ENCODE measurements around the gene RTP4. TPM values are rescaled to one million over a fixed set of nuclear protein-coding genes. Genes with fewer than 3 reads are reported as not detected.
"Not testable (repeated sequence)": the region's sequence is repeated elsewhere in the genome, so short reads cannot be mapped to it uniquely, and the experiment has no call there.

Gene RTP4
- total and polyA plus RNA-seq, 5 donors from 2014 or later, result 4.6 to 27.7 (median 17.8) TPM

DNA sequence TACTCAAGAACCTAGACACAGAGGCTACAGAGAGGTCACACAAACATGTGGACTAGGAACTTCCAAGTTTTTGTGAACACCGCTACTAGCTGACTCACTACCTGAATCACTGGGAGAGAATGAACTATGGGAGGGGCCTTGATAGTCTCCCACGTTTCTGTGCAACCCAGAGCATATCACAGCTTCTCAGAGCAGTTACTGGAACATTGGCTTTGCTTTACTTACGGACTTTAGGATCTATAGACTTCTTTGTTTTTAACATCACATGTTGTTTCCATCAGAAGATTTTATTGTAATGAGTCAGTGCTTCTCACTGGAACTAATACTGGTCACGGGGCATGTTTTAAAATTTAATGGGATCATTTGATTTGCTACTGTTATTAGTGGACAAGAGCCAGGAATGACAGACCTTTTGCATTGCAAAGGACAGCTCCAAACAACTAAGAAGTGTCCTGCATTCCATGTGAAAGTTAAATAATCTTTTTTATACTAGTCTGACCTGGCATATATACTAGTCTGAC, 35.6 kb downstream of the RTP4 start:
- H3K36me3 ChIP-seq (ENCODE audit: control insufficient read depth, insufficient read depth, low read length), result no peaks in the 10 kb centered on the region
- no peak overlapping the region for H3K4me3 ChIP-seq (ENCODE audit: low read depth, low read length)
- H3K9me3 Mint-ChIP-seq, result peaks cover 0 to 5% (median 0%) of the 10 kb centered on the region in 7 donors
- H3K4me3 Mint-ChIP-seq, result no peak overlapping the region
- H3K27ac ChIP-seq (ENCODE audit: insufficient read depth, low read length, poor library complexity, severe bottlenecking), result no peak overlapping the region
- no peaks in the 10 kb centered on the region for H3K4me1 Mint-ChIP-seq
- H3K27ac Mint-ChIP-seq, result no peak overlapping the region
- no peak for ATAC-seq (ENCODE audit: low read depth in 2 of 2)
- no peaks in the 10 kb centered on the region for H3K4me1 ChIP-seq (ENCODE audit: control insufficient read depth, insufficient read depth, low read length, poor library complexity, severe bottlenecking)
- peaks cover 25% of the 10 kb centered on the region for H3K27me3 Mint-ChIP-seq
- H3K36me3 Mint-ChIP-seq, result no peaks in the 10 kb centered on the region
- H3K9me3 ChIP-seq (ENCODE audit: control insufficient read depth in 2 of 2, low read length in 2 of 2), result no peaks in the 10 kb centered on the region
- H3K27me3 ChIP-seq (ENCODE audit: control insufficient read depth, insufficient read depth, low read length), result peaks cover 19% of the 10 kb centered on the region
- no peak for DNase-seq

GRCh38 chr3:187406927-187407326, 38.7 kb downstream of the RTP4 start:
- H3K36me3 Mint-ChIP-seq, result no peaks in the 10 kb centered on the region
- DNase-seq (no peak), ATAC-seq (ENCODE audit: low read depth in 2 of 2) (no peak)
- Histone ChIP-seq H3K4me1 (ENCODE audit: control insufficient read depth, insufficient read depth, low read length, poor library complexity, severe bottlenecking) (no peaks in the 10 kb centered on the region), H3K27ac (ENCODE audit: insufficient read depth, low read length, poor library complexity, severe bottlenecking) (no peak overlapping the region), H3K4me3 (ENCODE audit: low read depth, low read length) (no peak overlapping the region), H3K27me3 (ENCODE audit: control insufficient read depth, insufficient read depth, low read length) (peaks cover 15% of the 10 kb centered on the region), H3K9me3 (ENCODE audit: control insufficient read depth in 2 of 2, low read length in 2 of 2) (no peaks in the 10 kb centered on the region), H3K36me3 (ENCODE audit: control insufficient read depth, insufficient read depth, low read length) (no peaks in the 10 kb centered on the region)
- H3K27me3 Mint-ChIP-seq, result peaks cover 18% of the 10 kb centered on the region
- H3K4me3 Mint-ChIP-seq, result no peak overlapping the region
- H3K4me1 Mint-ChIP-seq, result no peaks in the 10 kb centered on the region
- H3K9me3 Mint-ChIP-seq, result peaks cover 0 to 5% (median 0%) of the 10 kb centered on the region in 7 donors
- no peak overlapping the region for H3K27ac Mint-ChIP-seq

DNA sequence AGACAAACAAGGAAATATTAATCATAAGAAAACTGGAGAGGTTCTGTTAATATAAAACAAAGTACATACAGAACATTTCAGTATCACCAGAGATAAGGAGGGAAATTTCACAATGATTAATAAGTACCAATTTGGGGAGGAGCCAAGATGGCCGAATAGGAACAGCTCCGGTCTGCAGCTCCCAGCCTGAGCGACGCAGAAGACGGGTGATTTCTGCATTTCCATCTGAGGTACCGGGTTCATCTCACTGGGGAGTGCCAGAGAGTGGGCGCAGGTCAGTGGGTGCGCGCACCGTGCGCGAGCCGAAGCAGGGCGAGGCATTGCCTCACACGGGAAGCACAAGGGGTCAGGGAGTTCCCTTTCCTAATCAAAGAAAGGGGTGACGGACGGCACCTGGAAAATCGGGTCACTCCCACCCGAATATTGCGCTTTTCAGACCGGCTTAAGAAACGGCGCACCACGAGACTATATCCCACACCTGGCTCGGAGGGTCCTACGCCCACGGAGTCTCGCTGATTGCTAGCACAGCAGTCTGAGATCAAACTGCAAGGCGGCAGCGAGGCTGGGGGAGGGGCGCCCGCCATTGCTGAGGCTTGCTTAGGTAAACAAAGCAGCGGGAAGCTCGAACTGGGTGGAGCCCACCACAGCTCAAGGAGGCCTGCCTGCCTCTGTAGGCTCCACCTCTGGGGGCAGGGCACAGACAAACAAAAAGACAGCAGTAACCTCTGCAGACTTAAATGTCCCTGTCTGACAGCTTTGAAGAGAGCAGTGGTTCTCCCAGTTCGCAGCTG, 44.0 kb downstream of the RTP4 start:
- ATAC-seq (ENCODE audit: low read depth in 2 of 2); H3K27ac ChIP-seq (ENCODE audit: insufficient read depth, low read length, poor library complexity, severe bottlenecking); DNase-seq; H3K9me3 Mint-ChIP-seq; H3K4me3 Mint-ChIP-seq; H3K27me3 ChIP-seq (ENCODE audit: control insufficient read depth, insufficient read depth, low read length); H3K4me1 Mint-ChIP-seq; H3K4me1 ChIP-seq (ENCODE audit: control insufficient read depth, insufficient read depth, low read length, poor library complexity, severe bottlenecking); H3K4me3 ChIP-seq (ENCODE audit: low read depth, low read length); H3K27ac Mint-ChIP-seq; H3K36me3 Mint-ChIP-seq; H3K27me3 Mint-ChIP-seq; H3K9me3 ChIP-seq (ENCODE audit: control insufficient read depth in 2 of 2, low read length in 2 of 2); H3K36me3 ChIP-seq (ENCODE audit: control insufficient read depth, insufficient read depth, low read length): not testable (repeated sequence)

Other genes with a start within 250 kb of the RTP4 start
- gene RPL39L, start 228.9 kb upstream of the RTP4 start, total RNA-seq, result 4.2 TPM
- 10 to 100 TPM; 23.2 to 43.7 (median 29.8) TPM for gene RPL39L, start 228.9 kb upstream of the RTP4 start, polyA plus RNA-seq
- gene RTP1, start 170.9 kb upstream of the RTP4 start, total RNA-seq, result not detected
- not detected for gene RTP1, start 170.9 kb upstream of the RTP4 start, polyA plus RNA-seq
- not detected for gene MASP1, start 76.6 kb upstream of the RTP4 start, total RNA-seq
- gene MASP1, start 76.6 kb upstream of the RTP4 start, polyA plus RNA-seq, result not detected

All from CD4-positive, CD25-positive, alpha-beta regulatory T cell (primary cell).